Suprapubic skin (tissue), 4 donors: ENCODE results near the gene SEC16B.
A peak's percentile ranks its signal among the peaks of the same experiment; 100 is the strongest.

Source experiments
- CTCF ChIP-seq, 2 donors: fragments of 200-600 bp in 1 of 2; fragments of 450-650 bp in 1 of 2; sonication (generic) in 1 of 2; IDR thresholded peaks; one replicate each; pipeline ENCODE4 v1.5.1; 2016 to 2019; ENCODE audit warnings: antibody characterized with exemption in 2 of 2, mild to moderate bottlenecking in 1 of 2, moderate library complexity in 1 of 2
- EP300 ChIP-seq: sonication (generic); formaldehyde crosslinking; IDR thresholded peaks from one replicate; pipeline ENCODE4 v1.6.1; 2017; ENCODE audit warnings: antibody characterized with exemption
- POLR2A ChIP-seq, 2 donors: fragments of 450-650 bp; IDR thresholded peaks; one replicate each; pipeline ENCODE4 v1.6.1; 2017; ENCODE audit warnings: antibody characterized with exemption in 2 of 2, mild to moderate bottlenecking in 2 of 2, moderate library complexity in 2 of 2
- POLR2AphosphoS5 ChIP-seq, 3 donors: sonication (generic); formaldehyde crosslinking; IDR thresholded peaks; one replicate each; pipeline ENCODE4 v1.6.1; 2017; ENCODE audit warnings: antibody characterized with exemption in 3 of 3

GRCh38 chr1:177913762-177914540 is 55.9 kb downstream of the SEC16B start:
- TF ChIP-seq CTCF (IDR thresholded peaks at IDR 0.05) (peak in 1 of 2 donors; percentile 24), POLR2A (IDR thresholded peaks at IDR 0.05) (no peak), EP300 (no peak), POLR2AphosphoS5 (IDR thresholded peaks at IDR 0.05) (no peak)
